ENCODE results near the gene NOS3. TPM values are rescaled to one million over a fixed set of nuclear protein-coding genes. Genes with fewer than 3 reads are reported as not detected.

Gene NOS3
- total RNA-seq, 1 donor from 2014 or later, result 1.0 TPM

- DNase-seq (ENCODE audit: low read depth), result no peak
- peaks cover 83% of the 10 kb centered on the region for H3K27me3 ChIP-seq (ENCODE audit: control insufficient read depth, insufficient read depth, low read length)
- H3K4me3 ChIP-seq (ENCODE audit: low read depth, low read length), result no peak overlapping the region
- TF ChIP-seq CTCF (IDR thresholded peaks at IDR 0.05; ENCODE audit: insufficient read depth, low read length, poor library complexity, severe bottlenecking), result no peak
- no peaks in the 10 kb centered on the region for H3K36me3 ChIP-seq (ENCODE audit: control insufficient read depth, insufficient read depth, low read length)
These were observed 15.1 kb upstream of the NOS3 start for GRCh38 chr7:150975536-150976319.

GRCh38 chr7:150976529-150977381, 14.1 kb upstream of the NOS3 start:
- Histone ChIP-seq H3K36me3 (ENCODE audit: control insufficient read depth, insufficient read depth, low read length) (no peaks in the 10 kb centered on the region), H3K4me3 (ENCODE audit: low read depth, low read length) (no peak overlapping the region), H3K27me3 (ENCODE audit: control insufficient read depth, insufficient read depth, low read length) (peaks cover 81% of the 10 kb centered on the region)
- no peak for TF ChIP-seq CTCF (IDR thresholded peaks at IDR 0.05; ENCODE audit: insufficient read depth, low read length, poor library complexity, severe bottlenecking)
- DNase-seq (ENCODE audit: low read depth), result no peak

GRCh38 chr7:150977382-150978125, 13.3 kb upstream of the NOS3 start:
- H3K36me3 ChIP-seq (ENCODE audit: control insufficient read depth, insufficient read depth, low read length), result no peaks in the 10 kb centered on the region
- TF ChIP-seq CTCF (IDR thresholded peaks at IDR 0.05; ENCODE audit: insufficient read depth, low read length, poor library complexity, severe bottlenecking), result no peak
- DNase-seq (ENCODE audit: low read depth), result no peak
- no peak overlapping the region for H3K4me3 ChIP-seq (ENCODE audit: low read depth, low read length)
- H3K27me3 ChIP-seq (ENCODE audit: control insufficient read depth, insufficient read depth, low read length), result peaks cover 80% of the 10 kb centered on the region

- no peak within 1 kb of the TSS for H3K4me3 ChIP-seq (ENCODE audit: low read depth, low read length)
- peaks cover 84% of the 10 kb centered on the region for H3K27me3 ChIP-seq (ENCODE audit: control insufficient read depth, insufficient read depth, low read length)
- no peak for TF ChIP-seq CTCF (IDR thresholded peaks at IDR 0.05; ENCODE audit: insufficient read depth, low read length, poor library complexity, severe bottlenecking)
- H3K36me3 ChIP-seq (ENCODE audit: control insufficient read depth, insufficient read depth, low read length), result no peaks in the 10 kb centered on the region
- no peak for DNase-seq (ENCODE audit: low read depth)
These were observed 12.6 kb upstream of the NOS3 start, which contains the start of gene KCNH2 for GRCh38 chr7:150978126-150978789. Gene KCNH2, minus strand, starts transcription at chr7:150978321. Its CDS starts 408 bp downstream, at chr7:150977913.

GRCh38 chr7:150979713-150980390, 11.0 kb upstream of the NOS3 start:
- no peak for DNase-seq (ENCODE audit: low read depth)
- H3K27me3 ChIP-seq (ENCODE audit: control insufficient read depth, insufficient read depth, low read length), result peaks cover 69% of the 10 kb centered on the region
- TF ChIP-seq CTCF (IDR thresholded peaks at IDR 0.05; ENCODE audit: insufficient read depth, low read length, poor library complexity, severe bottlenecking), result no peak
- H3K4me3 ChIP-seq (ENCODE audit: low read depth, low read length), result no peak overlapping the region
- no peaks in the 10 kb centered on the region for H3K36me3 ChIP-seq (ENCODE audit: control insufficient read depth, insufficient read depth, low read length)

Data from kidney epithelial cell (primary cell).